GM19023 (cell line): ENCODE measurements around the gene UTF1.
"Not testable (repeated sequence)": the region's sequence is repeated elsewhere in the genome, so short reads cannot be mapped to it uniquely, and the experiment has no call there.

Experiments used
- ATAC-seq: cut with Tn5 transposase; IDR thresholded peaks from one replicate; pipeline ENCODE4 v1.9.1; 2021; ENCODE audit warnings: mild to moderate bottlenecking, moderate library complexity; ENCODE audit not compliant: unreplicated experiment

UTF1 gene

DNA sequence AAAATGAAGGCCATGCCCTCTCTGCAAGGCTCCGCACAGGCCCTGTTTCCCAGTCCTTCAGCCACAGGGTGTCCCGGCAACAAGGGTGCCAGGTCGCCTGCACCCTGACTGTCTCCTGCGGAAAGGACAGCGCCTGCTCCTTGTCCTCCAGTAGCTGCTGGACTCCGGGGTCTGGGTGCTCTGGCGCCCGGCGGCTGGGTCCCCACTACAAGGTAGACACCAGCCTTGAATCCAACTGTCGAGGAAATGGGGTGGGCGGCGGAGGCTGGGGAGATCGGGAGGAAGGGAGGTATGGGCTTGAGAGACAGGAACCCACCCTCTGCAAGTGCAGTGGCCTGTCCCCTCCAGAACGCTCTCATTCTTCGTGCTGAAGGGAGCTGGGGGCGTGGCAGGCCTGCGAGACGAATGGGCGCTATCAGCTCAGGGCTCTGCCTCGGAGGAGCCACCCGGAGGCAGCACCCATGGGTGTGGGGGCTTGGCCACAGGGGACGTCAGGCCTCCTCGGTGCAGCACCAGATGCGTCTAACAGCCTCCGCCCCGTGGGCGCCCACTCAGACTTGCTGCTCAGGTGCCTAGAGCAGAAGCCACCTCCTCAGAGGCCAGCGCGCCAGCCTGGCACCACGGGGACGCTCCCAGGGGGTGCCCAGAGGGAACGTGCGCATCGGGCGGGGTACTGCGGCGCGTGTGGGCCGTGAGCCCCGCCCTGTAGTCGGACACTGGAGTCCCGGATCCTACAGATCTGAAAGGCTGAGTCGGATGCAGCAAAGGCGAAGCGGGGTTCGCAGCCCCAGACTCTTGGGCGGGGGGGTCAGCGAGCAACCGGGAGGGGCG, 31.1 kb downstream of the UTF1 start:
- peak; percentile 62 for ATAC-seq

DNA sequence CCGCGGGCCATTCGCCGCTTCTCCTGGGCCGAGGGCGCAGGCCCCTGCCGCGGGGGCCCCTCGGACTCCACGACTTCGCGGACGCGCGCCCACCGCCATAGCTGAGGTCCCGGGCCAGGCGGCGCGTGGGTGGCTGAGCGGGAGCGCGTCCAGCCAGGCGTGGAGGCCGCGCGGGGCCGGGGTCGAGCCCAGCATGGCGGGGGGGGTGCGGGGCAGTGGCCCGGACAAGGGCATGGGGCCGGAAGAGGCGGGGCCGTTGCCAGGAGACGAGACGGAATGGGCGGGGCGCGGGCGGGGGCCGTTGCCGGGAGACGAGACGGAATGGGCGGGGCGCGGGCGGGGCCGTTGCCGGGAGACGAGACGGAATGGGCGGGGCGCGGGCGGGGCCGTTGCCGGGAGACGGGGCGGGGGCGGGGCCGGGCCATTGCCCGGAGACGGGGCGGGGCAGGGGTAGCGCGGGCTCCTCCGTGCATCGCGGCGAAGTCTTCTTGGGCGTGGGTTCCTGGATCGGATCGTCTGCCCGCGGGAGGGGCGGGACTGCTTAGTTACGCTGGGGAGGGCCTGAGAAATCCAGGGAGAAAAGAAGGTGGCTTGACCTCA, 31.8 kb downstream of the UTF1 start:
- peak; percentile 53 for ATAC-seq

GRCh38 chr10:133262696-133263095, 32.7 kb downstream of the UTF1 start:
- ATAC-seq: no peak

GRCh38 chr10:133263674-133264073, 33.7 kb downstream of the UTF1 start:
- ATAC-seq: no peak

DNA sequence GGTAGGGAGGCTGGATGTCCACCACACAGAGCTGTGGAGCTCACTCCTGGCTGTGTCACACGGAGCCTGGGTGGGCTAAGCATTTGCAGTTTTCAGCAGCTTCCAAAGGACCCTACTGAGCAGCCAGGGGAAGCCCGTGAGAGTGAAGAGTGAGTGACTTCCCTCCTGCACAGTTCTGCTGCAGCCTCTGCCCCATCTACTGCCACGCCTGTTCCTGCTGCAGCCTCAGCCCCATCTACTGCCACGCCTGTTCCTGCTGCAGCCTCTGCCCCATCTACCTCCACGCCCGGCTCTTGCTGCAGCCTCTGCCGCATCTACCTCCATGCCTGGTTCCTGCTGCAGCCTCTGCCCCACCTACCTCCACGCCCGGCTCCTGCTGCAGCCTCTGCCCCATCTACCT, 34.4 kb downstream of the UTF1 start:
- no peak for ATAC-seq

DNA sequence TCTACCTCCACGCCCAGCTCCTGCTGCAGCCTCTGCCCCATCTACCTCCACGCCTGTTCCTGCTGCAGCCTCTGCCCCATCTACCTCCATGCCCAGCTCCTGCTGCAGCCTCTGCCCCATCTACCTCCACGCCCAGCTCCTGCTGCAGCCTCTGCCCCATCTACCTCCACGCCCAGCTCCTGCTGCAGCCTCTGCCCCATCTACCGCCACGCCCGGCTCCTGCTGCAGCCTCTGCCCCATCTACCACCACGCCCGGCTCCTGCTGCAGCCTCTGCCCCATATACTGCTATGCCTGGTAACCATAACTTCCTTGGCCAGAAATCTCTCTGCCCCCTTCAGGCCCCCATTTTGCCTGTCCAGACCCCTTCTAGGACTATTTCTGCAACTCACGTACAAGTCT, 35.0 kb downstream of the UTF1 start:
- ATAC-seq: not testable (repeated sequence)

DNA sequence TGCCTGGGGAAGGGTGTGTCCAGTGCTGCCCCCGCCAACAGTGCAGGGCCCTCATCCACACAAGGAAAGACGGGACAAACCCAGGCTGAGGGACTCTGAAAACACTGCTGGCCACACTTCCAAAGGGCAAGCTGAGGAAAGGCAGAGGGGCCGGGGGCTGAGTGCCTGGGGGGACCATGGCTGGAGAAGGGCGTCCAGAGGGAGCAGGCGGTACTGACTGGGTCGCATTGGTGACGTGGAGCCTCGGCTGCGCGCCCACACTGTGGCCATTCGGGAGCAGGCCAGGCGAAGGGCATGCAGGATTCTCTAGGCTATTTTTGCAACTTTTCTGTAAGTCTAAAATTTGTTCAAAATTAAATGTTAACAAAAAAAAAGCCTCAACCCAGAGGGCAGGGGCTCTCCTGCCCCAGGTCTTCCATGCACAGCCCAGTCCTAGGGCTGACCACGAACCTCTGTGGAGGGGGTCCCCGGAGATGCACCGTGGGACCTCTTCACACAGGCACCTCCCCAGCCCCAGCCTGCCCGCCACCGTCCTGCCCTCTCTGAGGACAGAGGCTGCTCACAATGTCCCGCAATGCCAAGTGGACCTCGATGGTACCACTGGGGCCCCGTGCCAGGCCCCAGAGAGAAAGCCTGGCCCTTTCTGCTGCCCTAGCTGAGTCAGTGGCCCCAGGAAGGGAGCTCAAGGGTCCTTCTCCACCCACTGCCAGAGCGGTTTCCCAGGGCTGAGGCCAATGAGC, 36.2 kb downstream of the UTF1 start:
- ATAC-seq: no peak

DNA sequence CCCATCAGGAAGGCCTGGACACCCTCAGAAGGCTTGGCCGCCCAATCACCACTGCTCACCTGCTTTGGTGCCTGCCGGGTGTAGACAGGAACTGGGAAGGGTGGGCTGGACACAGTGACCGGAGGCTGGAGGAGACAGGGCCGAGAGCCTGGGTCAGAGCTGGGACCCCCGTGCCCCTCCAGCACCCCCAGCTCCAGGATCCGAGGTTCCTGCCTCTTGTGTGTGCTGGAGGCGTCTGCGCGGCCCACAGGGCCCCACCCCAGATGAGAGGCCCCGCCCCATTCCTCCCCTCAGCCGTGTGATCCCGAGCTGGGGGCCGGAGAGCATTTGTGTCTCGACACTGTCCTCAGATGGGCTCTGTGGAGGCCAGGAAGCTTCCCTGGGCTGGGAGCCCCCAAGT, 37.3 kb downstream of the UTF1 start:
- ATAC-seq: no peak

DNA sequence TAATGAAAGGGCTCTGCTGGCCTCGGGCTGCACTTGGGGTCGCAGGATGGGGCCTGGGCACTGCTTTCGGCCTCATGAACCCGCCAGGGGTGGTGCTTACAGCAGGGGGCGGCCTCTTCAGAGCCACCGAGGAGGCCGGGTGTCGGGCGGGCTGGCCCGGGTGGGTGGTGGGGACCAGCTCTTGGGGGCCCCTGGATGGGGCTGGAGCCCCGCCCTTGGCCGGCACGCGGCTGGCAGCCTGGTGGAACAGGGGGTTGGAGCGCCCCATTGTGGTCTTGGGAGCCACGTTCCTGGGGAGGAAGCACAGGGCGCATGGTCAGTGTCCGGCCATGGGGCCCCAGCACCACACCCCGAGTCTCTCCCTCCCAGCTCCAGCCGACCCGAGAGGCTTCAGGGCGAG, 37.8 kb downstream of the UTF1 start:
- ATAC-seq: no peak

GRCh38 chr10:133268532-133268931, 38.5 kb downstream of the UTF1 start:
- no peak for ATAC-seq

DNA sequence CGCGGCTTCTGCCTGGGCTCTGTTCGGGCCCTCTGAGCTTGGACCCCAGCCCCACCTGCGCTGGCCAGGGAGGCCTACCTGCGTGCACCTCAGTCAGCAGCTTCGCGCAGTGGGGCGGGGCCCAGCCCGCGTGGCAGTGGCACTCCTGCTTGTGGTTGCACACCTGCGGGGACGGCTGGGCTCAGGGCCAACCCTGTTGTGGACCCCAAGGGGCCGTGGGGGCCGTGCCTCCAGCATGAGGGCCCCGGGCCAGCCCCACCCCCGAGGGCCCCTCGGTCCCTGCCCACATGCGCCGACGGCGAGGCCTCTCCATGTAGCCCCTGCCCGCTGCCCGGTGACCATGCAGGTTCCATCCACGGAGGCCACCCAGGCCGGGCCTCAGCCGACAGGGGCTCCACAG, 39.4 kb downstream of the UTF1 start:
- ATAC-seq: no peak

DNA sequence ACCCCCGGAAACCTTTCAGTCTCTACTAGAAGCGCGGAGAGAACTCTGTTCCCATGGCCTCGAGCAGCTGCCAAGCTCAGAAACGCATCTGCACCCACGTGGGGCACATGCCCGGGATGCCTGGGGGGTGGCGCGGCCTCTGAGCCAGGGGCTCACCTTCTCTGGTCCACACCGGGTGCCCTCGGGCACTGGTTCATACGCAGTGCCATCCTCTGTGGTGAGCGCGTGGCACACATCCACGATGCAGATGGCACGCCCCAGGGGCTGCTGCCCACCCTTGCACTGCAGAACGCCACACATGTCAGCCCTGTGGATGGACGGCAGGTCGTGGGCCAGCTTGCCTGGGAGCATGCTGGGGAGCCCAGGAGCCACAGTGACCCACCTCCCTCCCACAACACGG, 40.2 kb downstream of the UTF1 start:
- ATAC-seq: no peak

DNA sequence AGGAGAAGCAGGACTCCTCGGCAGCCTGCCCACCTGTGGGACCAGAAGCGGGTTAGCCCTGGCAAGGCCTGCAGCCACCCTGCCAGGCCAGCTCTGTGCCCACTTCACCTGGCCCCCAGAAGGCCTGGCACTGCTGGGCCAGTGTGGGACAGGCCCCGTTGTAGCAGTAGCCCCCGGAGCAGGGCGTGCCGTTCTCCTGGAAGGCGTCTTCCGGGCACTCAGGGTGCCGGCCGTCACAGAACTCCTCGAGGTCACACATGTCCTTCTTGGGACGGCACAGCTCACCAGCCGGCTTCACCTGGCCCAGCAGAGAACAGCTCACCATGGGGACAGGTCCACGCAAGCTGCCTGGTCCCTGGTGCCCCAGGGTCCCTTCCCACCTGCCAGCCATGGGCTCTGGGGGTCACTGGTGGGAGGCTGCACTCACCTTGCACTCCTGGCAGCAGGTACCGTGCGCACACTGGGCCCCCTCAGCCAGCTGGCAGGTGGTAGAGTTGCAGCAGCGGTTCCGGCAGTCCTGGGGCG, 40.8 kb downstream of the UTF1 start:
- ATAC-seq: no peak

DNA sequence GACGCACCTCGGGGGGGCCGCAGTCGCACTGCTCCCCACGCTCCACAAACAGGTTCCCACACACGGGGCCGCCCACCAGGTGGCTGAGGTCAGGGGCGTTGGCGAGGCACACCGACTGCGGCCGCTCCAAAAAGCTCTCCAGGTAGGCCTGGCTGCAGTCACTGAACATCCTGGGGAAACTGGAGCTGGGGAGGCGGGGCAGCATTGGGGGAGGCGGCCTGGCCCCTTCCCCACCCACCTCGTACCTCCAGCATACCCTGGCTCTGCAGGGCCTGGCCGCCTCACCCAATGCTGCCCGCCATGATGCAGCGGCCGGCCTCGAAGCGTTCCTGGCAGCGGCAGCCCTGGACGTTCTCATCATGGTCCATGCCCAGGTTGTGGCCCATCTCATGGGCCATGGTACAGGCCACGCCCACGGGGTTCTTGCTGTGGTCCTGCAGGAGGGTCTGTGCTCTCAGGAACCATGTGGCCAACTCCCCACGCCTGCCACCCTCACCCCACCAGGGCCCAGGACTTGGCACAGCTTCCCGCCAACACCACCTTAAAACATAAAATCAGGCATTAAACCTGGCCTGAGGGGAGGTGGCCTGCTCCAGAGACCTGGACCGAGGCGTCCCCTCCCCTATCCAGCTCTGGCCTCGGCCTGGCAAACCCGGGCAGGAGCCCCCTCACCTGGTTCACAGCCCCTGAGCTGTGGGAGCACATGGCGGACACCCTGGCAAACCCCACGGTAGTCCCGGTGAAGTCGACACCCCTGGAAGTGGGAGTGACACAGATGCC, 41.7 kb downstream of the UTF1 start:
- ATAC-seq: no peak

GRCh38 chr10:133272301-133272963, 42.4 kb downstream of the UTF1 start:
- ATAC-seq: no peak

DNA sequence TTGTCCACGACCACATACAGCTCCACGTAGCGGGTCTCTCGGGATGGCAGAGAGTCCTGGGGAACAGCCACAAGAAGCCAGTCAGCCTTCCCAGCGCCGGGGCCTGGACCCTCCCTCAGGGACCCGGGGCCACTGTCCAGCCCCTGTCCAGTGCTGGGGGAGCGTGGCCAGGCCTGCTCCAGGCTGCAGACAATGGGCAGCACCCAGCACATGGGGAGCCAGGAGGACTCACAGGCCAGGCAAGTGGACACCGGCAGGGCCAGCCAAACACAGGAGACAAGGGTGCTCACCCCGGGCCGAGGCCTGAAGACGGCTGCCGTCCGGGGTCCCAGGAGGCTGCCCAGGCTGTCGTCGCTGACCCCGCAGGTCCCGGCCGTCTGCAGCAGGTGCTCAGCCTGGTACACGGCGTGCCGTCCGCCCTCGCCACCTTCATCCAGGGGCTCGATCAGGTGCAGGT, 43.0 kb downstream of the UTF1 start:
- no peak for ATAC-seq

- ATAC-seq: no peak
These were observed 43.6 kb downstream of the UTF1 start for GRCh38 chr10:133273534-133274143.

DNA sequence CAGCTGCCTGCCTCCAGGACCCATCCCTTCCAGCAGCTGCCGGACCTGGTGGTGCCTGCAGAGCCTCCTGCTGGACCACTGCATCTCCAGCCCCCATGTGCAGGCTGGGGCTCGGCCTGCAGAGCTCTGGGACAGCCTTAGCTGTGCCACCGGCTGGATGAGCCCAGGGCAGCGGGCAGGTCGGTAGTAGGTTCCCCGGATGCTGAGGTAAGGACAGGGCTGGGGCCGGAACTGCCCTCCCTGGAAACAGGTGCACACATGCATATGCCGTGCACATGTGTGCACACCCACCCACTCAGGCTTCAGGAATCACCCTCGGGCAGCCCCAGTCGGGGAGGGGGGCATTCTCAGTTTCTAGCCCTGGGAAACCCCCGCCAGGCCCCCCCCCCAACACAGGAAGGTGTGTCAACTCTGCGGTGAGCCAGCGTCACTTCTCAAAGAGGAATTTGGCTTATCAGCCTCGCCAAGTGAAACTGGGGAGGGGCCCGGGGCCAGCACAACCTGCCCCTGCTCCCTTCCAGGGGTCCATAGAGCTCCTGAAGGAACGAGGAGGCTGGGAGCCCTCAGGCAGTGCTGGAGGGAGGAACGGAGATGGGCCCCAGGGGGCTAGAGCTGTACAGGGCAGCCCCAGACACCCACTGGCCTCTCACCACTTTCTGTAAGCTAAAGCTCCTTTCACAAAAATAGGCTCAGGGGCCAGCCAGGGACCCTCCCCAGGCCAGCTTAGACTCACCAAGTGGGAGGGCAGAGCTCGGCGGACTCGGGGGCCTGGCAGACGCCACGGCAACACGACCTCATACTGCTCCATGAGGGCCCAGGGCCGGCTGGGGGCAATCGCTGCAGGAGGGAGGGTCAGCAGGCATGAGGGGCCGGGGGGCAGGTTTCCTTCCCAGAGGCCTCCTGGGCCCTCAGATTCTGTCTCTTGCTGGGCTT, 45.0 kb downstream of the UTF1 start:
- ATAC-seq: peak; percentile 44

- ATAC-seq: peak; percentile 29
These were observed 45.7 kb downstream of the UTF1 start for GRCh38 chr10:133275684-133276092.
